KMS-11 (cell line): Measurements from ENCODE around the gene EPN3.
A peak's percentile ranks its signal among the peaks of the same experiment; 100 is the strongest.

Experiments used
- H2AFZ ChIP-seq: fragments of 200-600 bp; sonication (generic); 2 replicates; pipeline ENCODE4 v1.6.1; 2016; ENCODE audit warnings: antibody characterized with exemption, mixed run types, low read depth
- H3K27ac ChIP-seq: fragments of 200-600 bp; sonication (generic); 2 replicates; pipeline ENCODE4 v1.6.1; 2016; ENCODE audit warnings: mild to moderate bottlenecking, mixed run types
- H3K27me3 ChIP-seq: fragments of 200-600 bp; sonication (generic); 2 replicates; pipeline ENCODE4 v1.6.1; 2017; ENCODE audit warnings: mild to moderate bottlenecking, low read depth, mixed run types, moderate library complexity; ENCODE audit not compliant: insufficient read depth
- H3K36me3 ChIP-seq: fragments of 200-600 bp; sonication (generic); 2 replicates; pipeline ENCODE4 v1.6.1; 2017; ENCODE audit warnings: mild to moderate bottlenecking, mixed run types; ENCODE audit not compliant: insufficient read depth
- H3K4me1 ChIP-seq: fragments of 200-600 bp; sonication (generic); 2 replicates; pipeline ENCODE4 v1.6.1; 2016; ENCODE audit warnings: mild to moderate bottlenecking, low read depth, mixed run types; ENCODE audit not compliant: poor library complexity, severe bottlenecking
- H3K4me2 ChIP-seq: fragments of 200-600 bp; sonication (generic); 2 replicates; pipeline ENCODE4 v1.7.0; 2016; ENCODE audit warnings: mild to moderate bottlenecking, mixed run types
- H3K4me3 ChIP-seq: fragments of 200-600 bp; sonication (generic); IDR thresholded peaks from 2 replicates; pipeline ENCODE4 v1.6.1; 2017; ENCODE audit warnings: low read depth, low read length, mixed read lengths; ENCODE audit not compliant: insufficient read depth
- H3K79me2 ChIP-seq: fragments of 200-600 bp; sonication (generic); 2 replicates; pipeline ENCODE4 v1.6.1; 2016; ENCODE audit warnings: low read depth, mixed run types; ENCODE audit not compliant: insufficient read depth
- H3K9ac ChIP-seq: fragments of 200-600 bp; sonication (generic); 2 replicates; pipeline ENCODE4 v1.6.1; 2016; ENCODE audit warnings: mild to moderate bottlenecking, mixed run types
- H4K20me1 ChIP-seq: fragments of 200-600 bp; sonication (generic); 2 replicates; pipeline ENCODE4 v1.6.1; 2016; ENCODE audit warnings: mild to moderate bottlenecking, mixed run types; ENCODE audit not compliant: insufficient read depth
- TF ChIP-seq, protein P1 (sequence below): fragments of 200-600 bp; sonication (generic); conservative IDR thresholded peaks from 2 replicates; pipeline ENCODE4 v1.6.1; 2017; ENCODE audit warnings: low read depth, mild to moderate bottlenecking, antibody characterized with exemption, low read length, moderate library complexity, mixed read lengths

The EPN3 gene

DNA sequence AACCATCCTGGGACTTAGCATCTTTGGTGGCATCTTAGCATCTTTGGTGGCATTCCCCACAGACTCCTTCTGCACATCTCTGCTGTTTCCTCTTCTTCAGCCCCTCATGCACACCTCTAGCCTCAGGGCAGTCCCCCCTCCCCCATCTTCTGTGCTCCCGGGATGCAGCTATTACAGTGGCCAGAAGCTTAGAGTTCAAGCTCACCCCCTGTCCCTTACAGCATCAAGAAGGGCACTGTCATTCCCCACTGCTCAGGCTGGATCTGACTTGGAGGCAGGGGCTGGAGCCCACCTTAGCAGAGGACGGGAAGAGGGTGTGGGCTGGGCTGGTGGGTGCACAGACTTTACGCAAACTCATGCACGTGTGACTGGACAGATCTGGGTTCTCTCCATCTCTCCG, 650 bp downstream of the EPN3 start:
- Histone ChIP-seq H3K27ac (no peak overlapping the region), H3K36me3 (no peaks in the 10 kb centered on the region), H3K27me3 (peaks cover 69% of the 10 kb centered on the region), H2AFZ (no peak overlapping the region), H3K4me3 (no peak overlapping the region), H3K79me2 (no peaks in the 10 kb centered on the region), H4K20me1 (no peaks in the 10 kb centered on the region), H3K4me2 (no peak overlapping the region), H3K9ac (no peak overlapping the region), H3K4me1 (no peaks in the 10 kb centered on the region)
- TF ChIP-seq, protein P1, sequence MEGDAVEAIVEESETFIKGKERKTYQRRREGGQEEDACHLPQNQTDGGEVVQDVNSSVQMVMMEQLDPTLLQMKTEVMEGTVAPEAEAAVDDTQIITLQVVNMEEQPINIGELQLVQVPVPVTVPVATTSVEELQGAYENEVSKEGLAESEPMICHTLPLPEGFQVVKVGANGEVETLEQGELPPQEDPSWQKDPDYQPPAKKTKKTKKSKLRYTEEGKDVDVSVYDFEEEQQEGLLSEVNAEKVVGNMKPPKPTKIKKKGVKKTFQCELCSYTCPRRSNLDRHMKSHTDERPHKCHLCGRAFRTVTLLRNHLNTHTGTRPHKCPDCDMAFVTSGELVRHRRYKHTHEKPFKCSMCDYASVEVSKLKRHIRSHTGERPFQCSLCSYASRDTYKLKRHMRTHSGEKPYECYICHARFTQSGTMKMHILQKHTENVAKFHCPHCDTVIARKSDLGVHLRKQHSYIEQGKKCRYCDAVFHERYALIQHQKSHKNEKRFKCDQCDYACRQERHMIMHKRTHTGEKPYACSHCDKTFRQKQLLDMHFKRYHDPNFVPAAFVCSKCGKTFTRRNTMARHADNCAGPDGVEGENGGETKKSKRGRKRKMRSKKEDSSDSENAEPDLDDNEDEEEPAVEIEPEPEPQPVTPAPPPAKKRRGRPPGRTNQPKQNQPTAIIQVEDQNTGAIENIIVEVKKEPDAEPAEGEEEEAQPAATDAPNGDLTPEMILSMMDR, result no peak

DNA sequence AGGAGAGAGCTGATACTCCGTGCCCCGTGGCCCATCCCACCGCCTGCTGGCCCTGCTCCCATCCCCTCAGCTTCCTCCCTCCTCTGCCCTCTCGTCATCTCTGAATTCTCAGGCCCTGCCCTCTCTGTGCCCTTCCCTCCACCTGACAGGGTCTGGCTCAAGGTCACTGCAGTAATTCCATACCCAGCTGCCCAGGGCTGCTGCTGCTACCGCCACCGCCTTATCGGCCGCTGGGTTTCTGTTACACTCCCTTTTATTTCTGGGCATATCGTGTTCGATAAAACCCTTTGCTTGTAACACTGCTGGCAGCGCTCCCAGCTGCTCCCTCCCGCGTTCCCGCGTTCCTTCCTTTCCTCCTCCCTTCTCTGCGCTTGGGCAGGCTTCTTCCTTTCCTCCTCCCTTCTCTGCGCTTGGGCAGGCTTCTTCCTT, 1.2 kb downstream of the EPN3 start:
- Histone ChIP-seq H2AFZ (no peak overlapping the region), H3K4me3 (no peak overlapping the region)

DNA sequence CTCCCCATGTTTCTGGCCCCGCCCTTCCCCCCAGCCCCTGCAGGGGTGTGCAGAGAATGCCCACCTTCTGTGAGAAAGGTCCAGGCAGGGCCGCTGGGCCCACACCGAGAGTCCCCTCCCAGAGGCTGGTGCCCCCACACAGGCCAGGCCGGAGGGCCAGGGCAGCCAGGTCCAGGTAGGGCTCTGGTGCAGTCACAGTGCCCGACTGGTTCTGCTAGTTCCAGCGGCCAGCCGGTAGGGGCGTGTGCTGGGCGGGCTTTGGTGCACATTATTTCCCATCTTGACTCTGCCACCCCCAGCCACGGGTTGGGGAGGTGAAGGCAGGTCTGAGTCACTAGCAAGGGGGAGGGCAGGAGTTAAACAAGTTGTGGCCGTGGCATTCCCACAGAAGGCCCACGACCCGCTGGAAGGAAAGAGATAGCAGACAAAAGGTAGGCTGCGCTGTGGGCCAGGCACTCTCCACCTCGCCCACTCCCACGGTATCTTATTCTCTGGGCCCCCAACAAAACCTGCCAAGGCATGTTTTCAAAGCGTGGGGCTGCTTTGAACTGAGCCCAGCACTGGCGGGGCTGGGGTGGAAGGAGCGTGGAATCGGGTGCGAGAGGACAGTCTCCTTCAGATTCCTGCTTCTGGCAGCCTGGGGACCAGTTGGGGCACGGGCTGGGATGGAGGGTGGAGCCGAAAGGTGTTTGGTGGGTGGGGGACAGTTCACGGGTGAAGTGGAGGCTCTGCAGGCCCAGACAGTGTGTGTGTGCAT, 1.9 kb downstream of the EPN3 start:
- Histone ChIP-seq H2AFZ (no peak overlapping the region), H3K9ac (no peak overlapping the region), H3K4me1 (no peaks in the 10 kb centered on the region), H3K4me2 (no peak overlapping the region), H3K79me2 (no peaks in the 10 kb centered on the region), H4K20me1 (no peaks in the 10 kb centered on the region), H3K36me3 (no peaks in the 10 kb centered on the region), H3K27ac (no peak overlapping the region), H3K27me3 (peaks cover 74% of the 10 kb centered on the region), H3K4me3 (no peak overlapping the region)
- TF ChIP-seq, protein P1, result 0 out of 2 replicates have a peak, but pooled peaks have one; percentile 19

More for the DNA sequence above, 1.2 kb downstream of the EPN3 start:
- no peaks in the 10 kb centered on the region for H3K4me1 ChIP-seq
- no peaks in the 10 kb centered on the region for H3K36me3 ChIP-seq
- no peaks in the 10 kb centered on the region for H4K20me1 ChIP-seq
- H3K9ac ChIP-seq, result no peak overlapping the region
- H3K27me3 ChIP-seq, result peaks cover 74% of the 10 kb centered on the region
- H3K4me2 ChIP-seq, result no peak overlapping the region
- TF ChIP-seq, protein P1, result no peak
- H3K79me2 ChIP-seq, result no peaks in the 10 kb centered on the region
- no peak overlapping the region for H3K27ac ChIP-seq

DNA sequence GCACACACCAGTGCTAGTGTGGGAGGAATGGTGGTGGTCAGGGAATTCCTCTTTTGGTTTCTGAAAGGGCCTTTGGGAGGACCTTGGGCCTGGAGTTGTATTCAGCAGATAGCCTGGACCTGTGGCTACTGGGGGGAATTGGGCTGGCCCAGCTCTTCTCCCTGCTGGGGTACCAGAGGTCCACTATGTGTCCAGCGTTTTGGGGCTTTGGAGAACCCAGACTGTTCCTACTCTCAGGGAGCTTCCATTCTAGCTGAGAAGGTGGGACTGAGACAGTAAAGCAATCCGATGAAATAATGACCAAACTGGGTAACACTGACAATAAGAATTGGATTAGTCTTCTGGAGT, 2.4 kb downstream of the EPN3 start:
- Histone ChIP-seq H3K79me2 (no peaks in the 10 kb centered on the region), H3K4me3 (no peak overlapping the region), H3K36me3 (no peaks in the 10 kb centered on the region), H3K27ac (no peak overlapping the region), H3K27me3 (peaks cover 74% of the 10 kb centered on the region), H3K4me2 (no peak overlapping the region), H3K4me1 (no peaks in the 10 kb centered on the region), H3K9ac (no peak overlapping the region), H2AFZ (no peak overlapping the region), H4K20me1 (no peaks in the 10 kb centered on the region)
- TF ChIP-seq, protein P1, result no peak
